HepG2 (cell line): Measurements from ENCODE around the gene ACVR1B. TPM values are rescaled to one million over a fixed set of nuclear protein-coding genes. Genes with fewer than 3 reads are reported as not detected.

ENCODE experiments used
- ATAC-seq: fragments of 200-7000 bp; cut with Tn5 transposase; 3 replicates; pipeline ENCODE4 v1.9.1; 2020; ENCODE audit warnings: mild to moderate bottlenecking, moderate library complexity
- BruUV-seq: library from RNA; stranded (reverse); fragments of 400-500 nt; replicated peaks from 2 replicates; lab custom pipeline; 2021; lab: Mats Ljungman, UMichigan
- CTCF ChIA-PET: fragments of 300-600 bp; formaldehyde crosslinking; extraction: SDS; loops from one replicate; lab custom pipeline; 2021; ENCODE audit warnings: low total read pairs, inconsistent platforms, low intra/inter-chr PET ratio; lab: Yijun Ruan, JAX
- POLR2A ChIA-PET: fragments of 350-600 bp; sonication (Branson Sonifier 250); formaldehyde crosslinking; loops from one replicate; lab custom pipeline; 2020; ENCODE audit warnings: antibody characterized with exemption, inconsistent platforms; lab: Yijun Ruan, JAX
- DNase-seq: peaks from one replicate; pipeline ENCODE4 v3.0.0-alpha.2; 2015; ENCODE audit warnings: low spot score
- FAIRE-seq: peaks from 3 replicates; lab custom pipeline; 2011; peaks lifted over from hg19 to GRCh38; lab: Jason Lieb, UNC
- H2AFZ ChIP-seq: one replicate; pipeline ENCODE4 v1.6.1; 2011; ENCODE audit warnings: low read length, inconsistent platforms
- H3K27ac ChIP-seq: fragments of 300-600 bp; 3 replicates; pipeline ENCODE4 v1.8.0; 2011; ENCODE audit warnings: mixed run types, mild to moderate bottlenecking, mixed read lengths, low read length, inconsistent platforms; ENCODE audit not compliant: insufficient read depth; ENCODE audit errors: extremely low read length
- H3K27me3 ChIP-seq, 2 experiments: fragments of 200-600 bp in 1 of 2; 2 replicates in 1 of 2; 3 replicates in 1 of 2; pipeline versions ENCODE4 v1.6.0 to v1.8.0; 2011; ENCODE audit warnings: low read length in 2 of 2, mild to moderate bottlenecking in 2 of 2, moderate library complexity in 2 of 2, inconsistent platforms in 1 of 2; ENCODE audit not compliant: insufficient read depth in 2 of 2, control insufficient read depth in 1 of 2
- H3K36me3 ChIP-seq, 2 experiments: fragments of 200-600 bp in 1 of 2; replicated peaks in 1 of 2; 2 replicates in 1 of 2; 3 replicates in 1 of 2; pipeline versions ENCODE4 v1.5.1 to v1.8.0; 2011; ENCODE audit warnings: low read length in 2 of 2, inconsistent platforms in 1 of 2; ENCODE audit not compliant: insufficient read depth in 2 of 2, control insufficient read depth in 1 of 2
- H3K4me1 ChIP-seq: 2 replicates; pipeline ENCODE4 v1.5.1; 2012; ENCODE audit warnings: low read length, inconsistent platforms; ENCODE audit not compliant: insufficient read depth
- H3K4me2 ChIP-seq: 2 replicates; pipeline ENCODE4 v1.6.0; 2011; ENCODE audit warnings: low read depth, low read length, inconsistent platforms
- H3K4me3 ChIP-seq, 3 experiments: fragments of 200-600 bp in 1 of 3; sonication (generic), shearing (Covaris generic) in 1 of 3; replicated peaks in 1 of 3; 2 replicates each; pipeline ENCODE4 v1.5.1; 2011 to 2016; ENCODE audit warnings: low read length in 3 of 3, inconsistent platforms in 2 of 3, low read depth in 2 of 3, mild to moderate bottlenecking in 2 of 3, control low read depth in 1 of 3, mixed read lengths in 1 of 3; ENCODE audit not compliant: insufficient read depth in 1 of 3
- H3K79me2 ChIP-seq: one replicate; pipeline ENCODE4 v1.6.1; 2011; ENCODE audit warnings: low read length, inconsistent platforms; ENCODE audit not compliant: insufficient read depth
- H3K9ac ChIP-seq: 2 replicates; pipeline ENCODE4 v1.6.0; 2011; ENCODE audit warnings: mild to moderate bottlenecking, low read depth, low read length, inconsistent platforms; ENCODE audit not compliant: insufficient read depth
- H3K9me3 ChIP-seq: 2 replicates; pipeline ENCODE4 v1.5.1; 2012; ENCODE audit warnings: mild to moderate bottlenecking, low read length
- H4K20me1 ChIP-seq: 2 replicates; pipeline ENCODE4 v1.6.0; 2011; ENCODE audit warnings: inconsistent platforms, mild to moderate bottlenecking, low read length, moderate library complexity; ENCODE audit not compliant: insufficient read depth
- CEBPG ChIP-seq: IDR thresholded peaks from 2 replicates; pipeline ENCODE4 v1.6.1; 2016
- EZH2 ChIP-seq: conservative IDR thresholded peaks from 2 replicates; pipeline ENCODE4 v1.6.1; 2012; ENCODE audit warnings: mild to moderate bottlenecking, low read depth, low read length, moderate library complexity
- GMEB1 ChIP-seq: sonication (generic); formaldehyde crosslinking; IDR thresholded peaks from 2 replicates; pipeline ENCODE4 v1.5.1; 2020; ENCODE audit warnings: missing genetic modification reagents, mild to moderate bottlenecking, borderline replicate concordance
- MAFK ChIP-seq, 2 experiments: IDR thresholded peaks in 1 of 2; conservative IDR thresholded peaks in 1 of 2; 2 replicates each; pipeline ENCODE4 v1.6.1; 2011; ENCODE audit warnings: improper control_type of control experiment in 2 of 2, low read length in 2 of 2
- NFIC ChIP-seq: IDR thresholded peaks from 2 replicates; pipeline ENCODE4 v1.6.1; 2012; ENCODE audit warnings: mild to moderate bottlenecking, low read length, inconsistent platforms
- SPEN ChIP-seq: sonication (generic); formaldehyde crosslinking; IDR thresholded peaks from 2 replicates; pipeline ENCODE4 v1.5.1; 2020; ENCODE audit warnings: low read depth, mild to moderate bottlenecking, missing genetic modification reagents
- ZNF276 ChIP-seq: sonication (generic); formaldehyde crosslinking; IDR thresholded peaks from 2 replicates; pipeline ENCODE4 v1.4.0; 2020; ENCODE audit warnings: mild to moderate bottlenecking, low read depth, missing genetic modification reagents
- ZNF446 ChIP-seq: sonication (generic); formaldehyde crosslinking; IDR thresholded peaks from 2 replicates; pipeline ENCODE4 v1.5.0; 2020; ENCODE audit warnings: mild to moderate bottlenecking, missing genetic modification reagents
- ZNF749 ChIP-seq: sonication (generic); formaldehyde crosslinking; IDR thresholded peaks from 2 replicates; pipeline ENCODE4 v1.8.0; 2022; ENCODE audit warnings: mild to moderate bottlenecking, missing genetic modification reagents, moderate library complexity, borderline replicate concordance
- WGBS: methylation state at CpG from one replicate; pipeline ENCODE4 v1.1.6; 2017; ENCODE audit warnings: low lambda C conversion rate; 5-methylcytosine and 5-hydroxymethylcytosine counted together
- in situ Hi-C: cut with HindIII; loops from 2 replicates; pipeline ENCODE4 v1.10.0; 2017; ENCODE audit warnings: low pct_unique_long_range_greater_than_20kb; ENCODE audit not compliant: extremely low pct_ligation_motif_present
- intact Hi-C: fragments of 100-400 bp; cut with micrococcal nuclease; formaldehyde crosslinking; loops from one replicate; pipeline ENCODE4 v1.10.0; 2022; ENCODE audit not compliant: unreplicated experiment
- polyA plus RNA-seq, 8 experiments: library from polyadenylated mRNA; depleted of rRNA in 3 of 8; stranded (reverse) in 7 of 8; unstranded in 1 of 8; fragments of >200 nt; fragmentation: Illumina TruSeq in 4 of 8; extraction: Trizol in 4 of 8; gene quantifications; 2 replicates each; pipeline versions ENCODE4 v1.2.1 to v1.2.3, GENCODE V29; 2011 to 2016; ENCODE audit warnings: low read depth in 4 of 8, missing spikeins in 1 of 8, mixed read lengths in 1 of 8; ENCODE audit not compliant: insufficient read depth in 1 of 8
- total RNA-seq, 5 experiments: library from RNA; depleted of rRNA; stranded (reverse); fragments of >200 nt; fragmentation: Illumina TruSeq; extraction: Trizol; gene quantifications; 2 replicates each; pipeline ENCODE4 v1.2.3, GENCODE V29; 2016; ENCODE audit warnings: low read depth in 1 of 5

Gene ACVR1B
- total and polyA plus RNA-seq, 2 of the 13 experiments (the other 11 are each of a cell fraction or from before 2014, with no cell fraction given) = 8.9 to 12.1 TPM

GRCh38 chr12:51910168-51910567 lies 41.3 kb upstream of the ACVR1B start:
- no peak for ATAC-seq
- no peaks in the 10 kb centered on the region for H3K79me2 ChIP-seq
- no peak overlapping the region for H3K27ac ChIP-seq
- WGBS = 35% methylated on average over 6 of the region's 6 CpGs
- no peaks in the 10 kb centered on the region for H4K20me1 ChIP-seq
- CTCF ChIA-PET = no interaction called here
- no peaks in the 10 kb centered on the region for H3K9me3 ChIP-seq
- peaks cover 4 to 56% of the 10 kb centered on the region in 2 experiments; a peak in 4 of 5 replicates for H3K27me3 ChIP-seq
- intact Hi-C loops (no loop called here), in situ Hi-C loops (no loop called here)
- no peak for FAIRE-seq
- H3K36me3 ChIP-seq = no peaks in the 10 kb centered on the region
- BruUV-seq = no TSS peak
- no peak overlapping the region for H2AFZ ChIP-seq
- H3K4me3 ChIP-seq = no peak overlapping the region
- POLR2A ChIA-PET = no interaction called here
- H3K4me2 ChIP-seq = no peak overlapping the region
- no peak for TF ChIP-seq ZNF749 (CRISPR knock-in tag)
- TF ChIP-seq ZNF446 (CRISPR knock-in tag) = no peak
- no peak for TF ChIP-seq ZNF276 (CRISPR knock-in tag)
- no peak for TF ChIP-seq GMEB1 (CRISPR knock-in tag)
- no peak for TF ChIP-seq NFIC
- TF ChIP-seq CEBPG (CRISPR knock-in tag) = no peak
- no peak for TF ChIP-seq EZH2
- no peak for TF ChIP-seq SPEN (CRISPR knock-in tag)
- TF ChIP-seq MAFK (conservative IDR thresholded peaks at IDR 0.05 in 1 of 2, IDR thresholded peaks at IDR 0.05 in 1 of 2; ENCODE audit: low read length in 2 of 2) = no peak
- 0 out of 2 replicates have a peak, but pooled peaks cover 9% of the 10 kb centered on the region for H3K4me1 ChIP-seq
- no peak for DNase-seq
- no peak overlapping the region for H3K9ac ChIP-seq
